Pancreas (tissue), 10 donors: Measurements from ENCODE around the gene GSE1. TPM values are rescaled to one million over a fixed set of nuclear protein-coding genes. Genes with fewer than 3 reads are reported as not detected.

ENCODE experiments used
- ATAC-seq, 4 donors: fragments of 200-7000 bp; cut with Tn5 transposase; one replicate each; pipeline versions ENCODE4 v1.8.0 to v1.9.1; 2020; ENCODE audit warnings: mild to moderate bottlenecking in 4 of 4, moderate library complexity in 4 of 4
- DNase-seq, 6 donors: peaks; one replicate each; pipeline ENCODE4 v3.0.0-alpha.2; 2020
- FAIRE-seq: peaks from 2 replicates; lab custom pipeline; 2012; peaks lifted over from hg19 to GRCh38; lab: Jason Lieb, UNC
- H3K27ac ChIP-seq, 4 donors: fragments of 200-600 bp; sonication (generic); 1 replicate in 3 of 4; 2 replicates in 1 of 4; pipeline versions ENCODE4 v1.5.0 to v1.8.0; 2020
- H3K27me3 ChIP-seq, 4 donors: fragments of 200-600 bp; one replicate each; pipeline ENCODE4 v1.8.0; 2021
- H3K36me3 ChIP-seq, 3 donors: fragments of 200-600 bp; sonication (generic) in 1 of 3; one replicate each; pipeline versions ENCODE4 v1.5.0 to v1.8.0; 2020 to 2021
- H3K4me1 ChIP-seq, 3 donors: fragments of 200-600 bp; one replicate each; pipeline ENCODE4 v1.8.0; 2021
- H3K4me3 ChIP-seq, 4 donors: fragments of 200-600 bp; sonication (generic) in 2 of 4; one replicate each; pipeline versions ENCODE4 v1.5.0 to v1.8.0; 2020 to 2021
- H3K9me3 ChIP-seq, 4 donors: fragments of 200-600 bp; one replicate each; pipeline ENCODE4 v1.8.0; 2021
- CTCF ChIP-seq, 4 donors: fragments of 200-600 bp; sonication (generic) in 3 of 4; IDR thresholded peaks; one replicate each; pipeline versions ENCODE4 v1.5.0 to v1.8.0; 2021; ENCODE audit warnings: antibody characterized with exemption in 4 of 4
- WGBS, 2 donors: extraction: QIAGEN DNeasy Blood & Tissue Kit; methylation state at CpG; one replicate each; pipeline ENCODE4 v1.1.7; 2013; 5-methylcytosine and 5-hydroxymethylcytosine counted together
- intact Hi-C, 3 donors: fragments of 100-400 bp; cut with DNase I; formaldehyde crosslinking; loops; one replicate each; pipeline versions ENCODE4 v1.11.1 to v1.14.2; 2022
- polyA plus RNA-seq, 2 donors: library from polyadenylated mRNA; stranded (reverse); fragments of 200-250 nt; gene quantifications; one replicate each; pipeline ENCODE4 v1.2.3, GENCODE V29; 2013
- total RNA-seq, 6 donors: library from RNA; stranded (reverse); fragmentation: NEBNext Ultra II Directional in 4 of 6; extraction: Animal tissue kit (Norgen Biotek cat#: 25700) in 4 of 6; gene quantifications; one replicate each; pipeline versions ENCODE4 v1.2.1 to v1.2.4, GENCODE V29; 2021 to 2023
- donor health status: healthy with polysubstance abuse.
- donor health status: DM: no; HTN: no; CAD: no; lungs with moderate emphysema.
- donor health status: DM: no; HTN: no; CAD: no.
- donor health status: control.
- donor health status: control.
- donor health status: Bipolar disorder and iron deficiency.
- donor health status: DM: yes; HTN: yes; CAD: no.
- donor health status: DM: no; HTN: no; CAD: no.
- donor health status: DM: no; HTN: no; CAD: no.
- donor health status: DM: yes; HTN: yes; CAD: no.

The GSE1 gene
- total and polyA plus RNA-seq, 8 donors, result 32.0 to 61.5 (median 41.9) TPM

GRCh38 chr16:85570735-85571562, 42.2 kb upstream of the GSE1 start:
- Histone ChIP-seq H3K27me3 (no peaks in the 10 kb centered on the region), H3K27ac (peak overlapping the region; percentile 25 to 76 (median 56)), H3K36me3 (no peaks in the 10 kb centered on the region), H3K9me3 (no peaks in the 10 kb centered on the region), H3K4me3 (no peak overlapping the region), H3K4me1 (peaks cover 35 to 40% (median 38%) of the 10 kb centered on the region in 3 donors)
- peak in 2 of 4 donors; percentile 2 to 17 for ATAC-seq
- intact Hi-C loops, result no loop called here
- TF ChIP-seq CTCF (IDR thresholded peaks at IDR 0.05), result no peak
- peak in 1 of 6 donors; percentile 61 for DNase-seq
- no peak for FAIRE-seq
- 82 to 85% methylated on average over 24 of the region's 24 CpGs for WGBS, 2 donors

GRCh38 chr16:85571563-85571812, 41.6 kb upstream of the GSE1 start:
- Histone ChIP-seq H3K4me1 (peaks cover 36 to 42% (median 38%) of the 10 kb centered on the region in 3 donors), H3K27me3 (no peaks in the 10 kb centered on the region), H3K27ac (peak overlapping the region in 1 of 4 donors; percentile 55), H3K9me3 (no peaks in the 10 kb centered on the region), H3K4me3 (no peak overlapping the region), H3K36me3 (no peaks in the 10 kb centered on the region)
- intact Hi-C loops, result no loop called here
- 89 to 91% methylated on average over 7 of the region's 7 CpGs for WGBS, 2 donors
- ATAC-seq, result no peak
- peak in 1 of 6 donors; percentile 53 for DNase-seq
- no peak for TF ChIP-seq CTCF (IDR thresholded peaks at IDR 0.05)
- no peak for FAIRE-seq

- Histone ChIP-seq H3K4me3 (no peak overlapping the region), H3K4me1 (peaks cover 36 to 42% (median 38%) of the 10 kb centered on the region in 3 donors), H3K36me3 (no peaks in the 10 kb centered on the region), H3K27me3 (no peaks in the 10 kb centered on the region), H3K27ac (no peak overlapping the region), H3K9me3 (no peaks in the 10 kb centered on the region)
- DNase-seq (no peak), ATAC-seq (peak in 1 of 4 donors; percentile 8), FAIRE-seq (no peak)
- WGBS, 2 donors, result 84 to 86% methylated on average over 10 of the region's 10 CpGs
- intact Hi-C loops, result no loop called here
- no peak for TF ChIP-seq CTCF (IDR thresholded peaks at IDR 0.05)
Observed at GRCh38 chr16:85571813-85572619, 41.1 kb upstream of the GSE1 start.

GRCh38 chr16:85573045-85573695, 40.0 kb upstream of the GSE1 start:
- DNase-seq (no peak), FAIRE-seq (no peak), ATAC-seq (no peak)
- Histone ChIP-seq H3K27ac (peak overlapping the region in 2 of 4 donors; percentile 42 to 64), H3K4me3 (no peak overlapping the region), H3K9me3 (no peaks in the 10 kb centered on the region), H3K27me3 (no peaks in the 10 kb centered on the region), H3K4me1 (peaks cover 36 to 43% (median 38%) of the 10 kb centered on the region in 3 donors), H3K36me3 (no peaks in the 10 kb centered on the region)
- intact Hi-C loops, result no loop called here
- TF ChIP-seq CTCF (IDR thresholded peaks at IDR 0.05), result no peak
- WGBS, 2 donors, result 86 to 91% methylated on average over 15 of the region's 15 CpGs
